Osteoblast (primary cell): ENCODE data around the gene CD84. TPM values are rescaled to one million over a fixed set of nuclear protein-coding genes. Genes with fewer than 3 reads are reported as not detected.

Source experiments
- DNase-seq: peaks from one replicate; pipeline ENCODE4 v3.0.0; 2011; ENCODE audit warnings: low spot score, mixed read lengths; ENCODE audit not compliant: insufficient read length; ENCODE audit errors: missing footprints
- H2AFZ ChIP-seq: 2 replicates; pipeline ENCODE4 v1.6.0; 2011; ENCODE audit warnings: mild to moderate bottlenecking, low read length
- H3K27ac ChIP-seq: 2 replicates; pipeline ENCODE4 v1.5.1; 2011; ENCODE audit warnings: mild to moderate bottlenecking, low read depth, low read length, moderate library complexity
- H3K27me3 ChIP-seq: 2 replicates; pipeline ENCODE4 v1.6.0; 2012; ENCODE audit warnings: mild to moderate bottlenecking, control low read depth, inconsistent platforms, low read length, moderate library complexity; ENCODE audit not compliant: insufficient read depth
- H3K36me3 ChIP-seq: 2 replicates; pipeline ENCODE4 v1.5.1; 2011; ENCODE audit warnings: mild to moderate bottlenecking, low read length, control low read depth, moderate library complexity; ENCODE audit not compliant: insufficient read depth
- H3K4me1 ChIP-seq: 2 replicates; pipeline ENCODE4 v1.5.1; 2011; ENCODE audit warnings: mild to moderate bottlenecking, low read length, control low read depth, moderate library complexity; ENCODE audit not compliant: insufficient read depth
- H3K4me2 ChIP-seq: 2 replicates; pipeline ENCODE4 v1.6.0; 2011; ENCODE audit warnings: mild to moderate bottlenecking, low read length; ENCODE audit not compliant: insufficient read depth
- H3K4me3 ChIP-seq: fragments of 200-600 bp; sonication (generic); 3 replicates; pipeline ENCODE4 v1.5.1; 2012; ENCODE audit warnings: mild to moderate bottlenecking, low read length, inconsistent platforms; ENCODE audit not compliant: insufficient read depth
- H3K79me2 ChIP-seq: 2 replicates; pipeline ENCODE4 v1.6.0; 2012; ENCODE audit warnings: mild to moderate bottlenecking, low read length, control low read depth, inconsistent platforms; ENCODE audit not compliant: insufficient read depth
- H3K9me3 ChIP-seq: 2 replicates; pipeline ENCODE4 v1.5.1; 2011; ENCODE audit warnings: low read depth, low read length, control low read depth
- H4K20me1 ChIP-seq: 2 replicates; pipeline ENCODE4 v1.6.0; 2012; ENCODE audit warnings: mild to moderate bottlenecking, low read length, control low read depth; ENCODE audit not compliant: insufficient read depth
- total RNA-seq: library from RNA; depleted of rRNA; stranded (reverse); fragments of >200 nt; gene quantifications from 2 replicates; pipeline ENCODE4 v1.2.3, GENCODE V29; 2012
- TF ChIP-seq, protein P1 (sequence below): IDR thresholded peaks from 2 replicates; pipeline ENCODE4 v1.5.1; 2011; ENCODE audit warnings: mild to moderate bottlenecking, low read depth, low read length, moderate library complexity; ENCODE audit errors: extremely low read depth

The CD84 gene
- total RNA-seq, 1 donor: 0.36 TPM

DNA sequence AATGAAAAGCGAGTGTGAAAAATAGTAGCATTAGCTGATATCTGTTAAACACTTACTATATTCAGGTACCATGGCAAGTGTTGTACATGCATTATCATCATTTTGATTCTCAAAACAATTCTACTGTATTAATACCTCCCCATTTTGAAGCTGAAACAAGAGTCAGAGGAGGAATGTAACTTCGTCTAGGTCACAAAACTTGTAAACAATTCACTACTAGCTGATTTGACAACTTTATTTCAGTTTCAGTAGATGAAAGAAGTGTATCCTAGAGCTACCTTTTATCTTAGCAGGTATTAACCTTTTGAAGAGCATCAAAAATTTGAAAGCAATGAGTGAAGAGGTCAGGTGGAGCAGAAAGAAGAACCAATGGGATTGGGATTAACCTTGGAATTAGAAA is 1.6 kb downstream of the CD84 start:
- Histone ChIP-seq H3K27me3 (no peaks in the 10 kb centered on the region), H3K4me3 (no peak overlapping the region), H3K27ac (no peak overlapping the region), H2AFZ (no peak overlapping the region), H3K4me2 (no peak overlapping the region), H3K9me3 (no peaks in the 10 kb centered on the region), H3K79me2 (no peaks in the 10 kb centered on the region), H4K20me1 (no peaks in the 10 kb centered on the region), H3K36me3 (no peaks in the 10 kb centered on the region), H3K4me1 (no peaks in the 10 kb centered on the region)
- no peak for DNase-seq
- TF ChIP-seq, protein P1, sequence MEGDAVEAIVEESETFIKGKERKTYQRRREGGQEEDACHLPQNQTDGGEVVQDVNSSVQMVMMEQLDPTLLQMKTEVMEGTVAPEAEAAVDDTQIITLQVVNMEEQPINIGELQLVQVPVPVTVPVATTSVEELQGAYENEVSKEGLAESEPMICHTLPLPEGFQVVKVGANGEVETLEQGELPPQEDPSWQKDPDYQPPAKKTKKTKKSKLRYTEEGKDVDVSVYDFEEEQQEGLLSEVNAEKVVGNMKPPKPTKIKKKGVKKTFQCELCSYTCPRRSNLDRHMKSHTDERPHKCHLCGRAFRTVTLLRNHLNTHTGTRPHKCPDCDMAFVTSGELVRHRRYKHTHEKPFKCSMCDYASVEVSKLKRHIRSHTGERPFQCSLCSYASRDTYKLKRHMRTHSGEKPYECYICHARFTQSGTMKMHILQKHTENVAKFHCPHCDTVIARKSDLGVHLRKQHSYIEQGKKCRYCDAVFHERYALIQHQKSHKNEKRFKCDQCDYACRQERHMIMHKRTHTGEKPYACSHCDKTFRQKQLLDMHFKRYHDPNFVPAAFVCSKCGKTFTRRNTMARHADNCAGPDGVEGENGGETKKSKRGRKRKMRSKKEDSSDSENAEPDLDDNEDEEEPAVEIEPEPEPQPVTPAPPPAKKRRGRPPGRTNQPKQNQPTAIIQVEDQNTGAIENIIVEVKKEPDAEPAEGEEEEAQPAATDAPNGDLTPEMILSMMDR: no peak

DNA sequence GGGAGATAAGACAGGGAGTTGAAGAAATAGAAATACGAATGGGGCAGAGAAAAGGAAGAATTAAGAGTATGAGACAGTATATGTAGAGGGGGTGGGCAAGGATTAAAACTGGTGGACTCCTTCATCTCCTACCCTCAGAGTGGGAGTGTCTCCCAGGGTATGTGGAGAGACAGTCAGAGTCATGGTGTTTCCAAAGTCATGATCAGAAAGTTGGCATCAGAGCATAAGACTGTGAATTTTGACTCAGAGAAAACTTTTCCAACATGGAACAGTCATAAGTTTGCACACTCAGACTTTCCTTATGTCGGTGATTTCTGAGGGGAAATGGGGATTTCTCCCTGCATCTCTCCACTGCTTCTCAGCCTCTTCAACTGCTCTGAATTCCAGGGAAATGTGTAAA is 2.4 kb downstream of the CD84 start:
- Histone ChIP-seq H3K4me3 (no peak overlapping the region), H3K27me3 (no peaks in the 10 kb centered on the region), H3K4me2 (no peak overlapping the region), H3K36me3 (no peaks in the 10 kb centered on the region), H3K27ac (no peak overlapping the region), H3K9me3 (no peaks in the 10 kb centered on the region), H3K79me2 (no peaks in the 10 kb centered on the region), H2AFZ (no peak overlapping the region), H3K4me1 (no peaks in the 10 kb centered on the region), H4K20me1 (no peaks in the 10 kb centered on the region)
- TF ChIP-seq, protein P1: no peak
- DNase-seq: no peak

DNA sequence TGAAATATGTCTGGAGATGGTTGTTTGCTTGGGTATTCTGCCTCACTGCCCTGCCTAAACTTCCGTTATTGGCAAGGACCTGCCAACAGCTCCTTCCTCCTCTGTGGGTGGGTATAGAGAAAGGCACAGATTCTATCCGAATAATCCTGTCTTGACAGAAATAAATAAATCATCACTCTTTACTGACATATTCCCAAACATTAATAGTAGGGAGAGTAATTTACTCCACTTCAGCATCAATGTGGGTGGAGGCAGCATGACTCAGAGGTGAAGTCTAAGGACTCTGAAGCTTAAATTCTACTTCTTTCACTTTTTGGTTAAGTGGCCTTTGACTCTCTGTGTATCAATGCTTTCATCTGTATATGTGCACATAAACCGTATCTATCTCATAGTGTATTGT is 2.9 kb downstream of the CD84 start:
- no peaks in the 10 kb centered on the region for H3K27me3 ChIP-seq
- no peaks in the 10 kb centered on the region for H3K36me3 ChIP-seq
- no peak overlapping the region for H3K4me3 ChIP-seq
- no peak overlapping the region for H3K4me2 ChIP-seq
- H3K27ac ChIP-seq: no peak overlapping the region
- no peak for DNase-seq
- H4K20me1 ChIP-seq: no peaks in the 10 kb centered on the region
- H3K79me2 ChIP-seq: no peaks in the 10 kb centered on the region
- no peak overlapping the region for H2AFZ ChIP-seq
- TF ChIP-seq, protein P1: no peak
- H3K9me3 ChIP-seq: no peaks in the 10 kb centered on the region
- H3K4me1 ChIP-seq: no peaks in the 10 kb centered on the region

DNA sequence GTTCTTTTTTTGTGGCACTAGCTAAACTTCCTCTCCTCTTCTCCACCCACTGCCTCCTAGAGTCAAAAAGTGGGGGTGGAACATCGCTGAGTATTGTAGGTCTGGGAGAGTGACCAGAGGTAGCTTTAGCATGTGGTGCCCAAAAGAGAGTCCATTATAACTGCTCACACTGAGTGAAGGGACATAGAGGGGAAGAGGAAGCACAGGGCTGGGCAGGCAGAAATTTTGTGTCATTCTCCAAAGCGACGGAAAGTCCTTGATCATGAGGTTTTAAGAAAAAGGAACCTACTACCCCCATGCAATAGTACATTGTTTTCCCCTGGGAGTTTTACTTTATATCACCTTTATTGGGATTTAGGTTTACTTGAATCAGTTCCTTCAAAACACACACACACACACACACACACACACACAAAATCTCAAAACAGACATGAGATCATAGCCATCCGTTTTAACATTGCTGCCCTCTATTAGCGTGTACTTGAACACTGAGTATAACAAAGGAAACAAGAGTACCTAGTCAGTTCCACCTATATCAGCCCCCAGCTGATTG is 4.1 kb downstream of the CD84 start:
- DNase-seq: peak; percentile 14
- no peaks in the 10 kb centered on the region for H3K27me3 ChIP-seq
- H2AFZ ChIP-seq: no peak overlapping the region
- no peaks in the 10 kb centered on the region for H3K9me3 ChIP-seq
- no peaks in the 10 kb centered on the region for H3K4me1 ChIP-seq
- no peaks in the 10 kb centered on the region for H3K36me3 ChIP-seq
- H3K4me3 ChIP-seq: no peak overlapping the region
- TF ChIP-seq, protein P1: no peak
- no peaks in the 10 kb centered on the region for H4K20me1 ChIP-seq
- H3K79me2 ChIP-seq: no peaks in the 10 kb centered on the region
- no peak overlapping the region for H3K4me2 ChIP-seq
- H3K27ac ChIP-seq: no peak overlapping the region
